ENCODE data around the gene SLC26A11.
"Not testable (repeated sequence)": the region's sequence is repeated elsewhere in the genome, so short reads cannot be mapped to it uniquely, and the experiment has no call there.

Gene SLC26A11

DNA sequence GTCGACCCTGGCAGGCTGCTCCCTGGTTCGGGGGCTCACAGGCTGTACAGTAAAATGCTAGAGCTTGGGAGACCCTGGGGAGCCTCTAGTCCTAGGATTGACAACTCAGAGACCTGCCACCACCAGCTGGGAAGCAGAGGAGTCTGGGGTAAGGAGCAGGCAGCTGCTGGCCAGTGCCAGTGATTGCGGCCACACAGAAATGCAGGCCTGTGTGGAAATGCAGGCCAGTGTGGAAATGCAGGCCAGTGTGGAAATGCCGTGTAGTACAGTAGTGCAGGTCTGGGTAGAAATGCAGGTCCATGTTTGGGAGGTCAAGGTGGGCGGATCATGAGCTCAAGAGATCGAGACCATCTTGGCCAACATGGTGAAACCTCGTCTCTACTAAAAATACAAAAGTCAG is 23.6 kb upstream of the SLC26A11 start:
- H3K4me3 ChIP-seq (ENCODE audit: insufficient read depth, low read length, poor library complexity, severe bottlenecking): no peak overlapping the region

GRCh38 chr17:80198144-80198661 is 22.0 kb upstream of the SLC26A11 start:
- Histone ChIP-seq H2AFZ (ENCODE audit: low read depth, low read length, severe bottlenecking) (no peak overlapping the region), H3K4me2 (ENCODE audit: low read depth, low read length, poor library complexity, severe bottlenecking) (no peak overlapping the region), H3K36me3 (ENCODE audit: low read length) (no peaks in the 10 kb centered on the region), H3K27me3 (ENCODE audit: low read length) (no peaks in the 10 kb centered on the region), H3K27ac (ENCODE audit: low read depth, low read length) (no peak overlapping the region), H3K9ac (ENCODE audit: low read length) (no peak overlapping the region), H3K4me3 (ENCODE audit: insufficient read depth, low read length, poor library complexity, severe bottlenecking) (no peak overlapping the region), H3K9me3 (ENCODE audit: insufficient read depth, low read length) (no peaks in the 10 kb centered on the region), H4K20me1 (ENCODE audit: low read depth, low read length) (no peaks in the 10 kb centered on the region), H3K79me2 (ENCODE audit: insufficient read depth, low read length) (no peaks in the 10 kb centered on the region), H3K9me2 (replicated peaks; ENCODE audit: insufficient read depth, low read length) (no peaks in the 10 kb centered on the region), H3F3A (ENCODE audit: insufficient read depth) (no peaks in the 10 kb centered on the region)
- TF ChIP-seq EZH2phosphoT487 (conservative IDR thresholded peaks at IDR 0.05; ENCODE audit: low read length) (no peak), CTCF (IDR thresholded peaks at IDR 0.05; ENCODE audit: insufficient read depth, low read length, poor library complexity, severe bottlenecking) (no peak)

More for the DNA sequence above, 23.6 kb upstream of the SLC26A11 start:
- Histone ChIP-seq H3K27ac (ENCODE audit: low read depth, low read length) (no peak overlapping the region), H3K27me3 (ENCODE audit: low read length) (no peaks in the 10 kb centered on the region), H4K20me1 (ENCODE audit: low read depth, low read length) (no peaks in the 10 kb centered on the region), H3K9ac (ENCODE audit: low read length) (no peak overlapping the region), H3K9me2 (replicated peaks; ENCODE audit: insufficient read depth, low read length) (no peaks in the 10 kb centered on the region), H3F3A (ENCODE audit: insufficient read depth) (no peaks in the 10 kb centered on the region), H3K4me2 (ENCODE audit: low read depth, low read length, poor library complexity, severe bottlenecking) (no peak overlapping the region), H3K36me3 (ENCODE audit: low read length) (no peaks in the 10 kb centered on the region), H2AFZ (ENCODE audit: low read depth, low read length, severe bottlenecking) (no peak overlapping the region), H3K9me3 (ENCODE audit: insufficient read depth, low read length) (no peaks in the 10 kb centered on the region), H3K79me2 (ENCODE audit: insufficient read depth, low read length) (no peaks in the 10 kb centered on the region)
- no peak for TF ChIP-seq CTCF (IDR thresholded peaks at IDR 0.05; ENCODE audit: insufficient read depth, low read length, poor library complexity, severe bottlenecking)
- TF ChIP-seq EZH2phosphoT487 (conservative IDR thresholded peaks at IDR 0.05; ENCODE audit: low read length): no peak

GRCh38 chr17:80199295-80199694 is 20.9 kb upstream of the SLC26A11 start:
- not testable (repeated sequence) for H3K4me2 ChIP-seq (ENCODE audit: low read depth, low read length, poor library complexity, severe bottlenecking); H3K27me3 ChIP-seq (ENCODE audit: low read length); H3K9me2 ChIP-seq (replicated peaks; ENCODE audit: insufficient read depth, low read length); H3K9ac ChIP-seq (ENCODE audit: low read length); H3K4me3 ChIP-seq (ENCODE audit: insufficient read depth, low read length, poor library complexity, severe bottlenecking); H4K20me1 ChIP-seq (ENCODE audit: low read depth, low read length); H3K9me3 ChIP-seq (ENCODE audit: insufficient read depth, low read length); H2AFZ ChIP-seq (ENCODE audit: low read depth, low read length, severe bottlenecking); H3K36me3 ChIP-seq (ENCODE audit: low read length); H3K27ac ChIP-seq (ENCODE audit: low read depth, low read length); H3K79me2 ChIP-seq (ENCODE audit: insufficient read depth, low read length); H3F3A ChIP-seq (ENCODE audit: insufficient read depth)

DNA sequence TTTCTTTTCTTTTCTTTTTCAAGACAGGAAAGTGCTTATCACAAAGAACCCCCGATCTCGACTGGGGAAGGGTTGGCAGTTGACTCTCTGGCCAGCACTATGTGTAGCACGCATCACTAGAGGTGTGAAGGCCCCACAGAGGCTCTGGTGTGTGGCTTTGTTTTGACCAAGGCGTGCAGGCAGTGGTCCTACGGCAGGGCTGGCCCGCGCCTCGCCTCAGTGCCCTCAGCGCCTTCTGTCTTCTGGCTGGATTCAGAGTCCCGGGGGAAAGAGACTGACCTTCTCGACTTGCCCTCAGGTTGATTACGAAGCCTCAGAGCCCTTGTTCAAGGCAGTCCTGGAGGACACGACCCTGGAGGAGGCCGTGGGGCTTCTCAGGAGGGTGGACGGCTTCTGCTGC is 18.8 kb upstream of the SLC26A11 start:
- Histone ChIP-seq H3K9ac (ENCODE audit: low read length) (no peak overlapping the region), H3K27ac (ENCODE audit: low read depth, low read length) (no peak overlapping the region), H3K79me2 (ENCODE audit: insufficient read depth, low read length) (no peaks in the 10 kb centered on the region), H2AFZ (ENCODE audit: low read depth, low read length, severe bottlenecking) (no peak overlapping the region), H3F3A (ENCODE audit: insufficient read depth) (no peaks in the 10 kb centered on the region), H3K9me2 (replicated peaks; ENCODE audit: insufficient read depth, low read length) (no peaks in the 10 kb centered on the region), H3K9me3 (ENCODE audit: insufficient read depth, low read length) (no peaks in the 10 kb centered on the region), H4K20me1 (ENCODE audit: low read depth, low read length) (no peaks in the 10 kb centered on the region), H3K4me2 (ENCODE audit: low read depth, low read length, poor library complexity, severe bottlenecking) (no peak overlapping the region), H3K27me3 (ENCODE audit: low read length) (no peaks in the 10 kb centered on the region), H3K4me3 (ENCODE audit: insufficient read depth, low read length, poor library complexity, severe bottlenecking) (no peak overlapping the region), H3K36me3 (ENCODE audit: low read length) (no peaks in the 10 kb centered on the region)
- TF ChIP-seq CTCF (IDR thresholded peaks at IDR 0.05; ENCODE audit: insufficient read depth, low read length, poor library complexity, severe bottlenecking): no peak
- no peak for TF ChIP-seq EZH2phosphoT487 (conservative IDR thresholded peaks at IDR 0.05; ENCODE audit: low read length)
